ENCODE results near the gene GLB1L2. TPM values are rescaled to one million over a fixed set of nuclear protein-coding genes. Genes with fewer than 3 reads are reported as not detected.

GLB1L2 gene
- total and polyA plus RNA-seq, 2 of the 4 experiments (the other 2 are of a cell fraction) = under 0.01 to 0.26 TPM

DNA sequence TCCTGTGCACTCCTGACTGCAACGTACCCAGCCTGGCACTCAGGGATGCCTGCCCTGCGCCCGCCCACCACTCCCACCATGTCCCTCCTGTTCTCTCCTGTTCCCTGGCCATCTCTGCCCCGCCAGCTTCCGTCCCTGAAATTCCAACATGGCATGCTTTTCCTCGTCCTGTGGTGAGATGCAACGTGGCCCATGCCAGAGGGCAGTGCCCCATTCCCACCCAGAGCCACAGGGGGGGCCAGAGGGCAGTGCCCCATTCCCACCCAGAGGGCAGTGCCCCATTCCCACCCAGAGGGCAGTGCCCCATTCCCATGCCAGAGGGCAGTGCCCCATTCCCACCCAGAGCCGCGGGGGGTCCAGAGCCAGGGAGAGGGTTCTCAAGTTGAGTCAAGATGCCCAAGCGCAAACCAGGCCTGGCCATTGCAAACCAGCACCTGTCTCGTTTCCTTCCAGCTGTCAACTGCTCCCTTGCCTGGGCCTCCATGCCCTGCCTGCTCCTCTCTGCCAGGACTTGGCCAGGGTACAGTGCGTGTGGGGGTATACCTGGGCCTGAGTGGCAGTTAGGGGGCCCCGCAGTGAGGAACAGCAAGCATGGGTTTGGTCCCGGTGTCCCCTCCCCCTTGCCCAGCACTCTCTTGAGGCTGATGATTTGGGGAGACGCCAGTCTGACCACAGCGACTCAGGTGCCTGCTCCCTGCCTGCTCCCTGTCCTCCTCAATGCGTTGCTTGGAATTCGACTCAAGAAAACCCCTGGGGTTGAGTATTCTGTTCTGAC, 65.7 kb downstream of the GLB1L2 start:
- no peak overlapping the region for H3K4me3 ChIP-seq (ENCODE audit: insufficient read depth, low read depth, low read length)
- no peak overlapping the region for H2BK20ac ChIP-seq (ENCODE audit: low read depth, low read length)
- ChIA-PET POLR2A (ENCODE audit: unreplicated experiment) (no interaction called here), CTCF (no interaction called here)
- no peaks in the 10 kb centered on the region for H4K20me1 ChIP-seq (ENCODE audit: insufficient read depth, low read length)
- H3K23ac ChIP-seq (ENCODE audit: low read depth, low read length) = no peak overlapping the region
- intact Hi-C loops (cut with micrococcal nuclease) = no loop called here
- TF ChIP-seq FOS (IDR thresholded peaks at IDR 0.05; ENCODE audit: low read depth, low read length) (no peak), RFX5 (IDR thresholded peaks at IDR 0.05; ENCODE audit: low read depth, low read length) (no peak), CEBPB (IDR thresholded peaks at IDR 0.05; ENCODE audit: low read depth, low read length) (no peak), SMC3 (IDR thresholded peaks at IDR 0.05; ENCODE audit: low read depth, low read length) (no peak), CHD1 (IDR thresholded peaks at IDR 0.05; ENCODE audit: low read depth, low read length) (no peak), MXI1 (IDR thresholded peaks at IDR 0.05; ENCODE audit: borderline replicate concordance, low read depth, low read length) (no peak), MAZ (IDR thresholded peaks at IDR 0.05; ENCODE audit: borderline replicate concordance, low read depth, low read length) (no peak), RAD21 (IDR thresholded peaks at IDR 0.05; ENCODE audit: low read length) (no peak), POLR2A (IDR thresholded peaks at IDR 0.05; ENCODE audit: low read depth, low read length) (no peak), MAFK (IDR thresholded peaks at IDR 0.05; ENCODE audit: low read depth, low read length) (no peak), BHLHE40 (IDR thresholded peaks at IDR 0.05; ENCODE audit: low read depth, low read length) (no peak), NFE2L2 (IDR thresholded peaks at IDR 0.05; ENCODE audit: low read depth, low read length) (no peak), RCOR1 (IDR thresholded peaks at IDR 0.05; ENCODE audit: insufficient replicate concordance, low read length) (no peak)
- TF ChIP-seq, protein P1, sequence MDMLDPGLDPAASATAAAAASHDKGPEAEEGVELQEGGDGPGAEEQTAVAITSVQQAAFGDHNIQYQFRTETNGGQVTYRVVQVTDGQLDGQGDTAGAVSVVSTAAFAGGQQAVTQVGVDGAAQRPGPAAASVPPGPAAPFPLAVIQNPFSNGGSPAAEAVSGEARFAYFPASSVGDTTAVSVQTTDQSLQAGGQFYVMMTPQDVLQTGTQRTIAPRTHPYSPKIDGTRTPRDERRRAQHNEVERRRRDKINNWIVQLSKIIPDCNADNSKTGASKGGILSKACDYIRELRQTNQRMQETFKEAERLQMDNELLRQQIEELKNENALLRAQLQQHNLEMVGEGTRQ (IDR thresholded peaks at IDR 0.05; ENCODE audit: low read depth, low read length) = no peak
- TF ChIP-seq, protein P2, sequence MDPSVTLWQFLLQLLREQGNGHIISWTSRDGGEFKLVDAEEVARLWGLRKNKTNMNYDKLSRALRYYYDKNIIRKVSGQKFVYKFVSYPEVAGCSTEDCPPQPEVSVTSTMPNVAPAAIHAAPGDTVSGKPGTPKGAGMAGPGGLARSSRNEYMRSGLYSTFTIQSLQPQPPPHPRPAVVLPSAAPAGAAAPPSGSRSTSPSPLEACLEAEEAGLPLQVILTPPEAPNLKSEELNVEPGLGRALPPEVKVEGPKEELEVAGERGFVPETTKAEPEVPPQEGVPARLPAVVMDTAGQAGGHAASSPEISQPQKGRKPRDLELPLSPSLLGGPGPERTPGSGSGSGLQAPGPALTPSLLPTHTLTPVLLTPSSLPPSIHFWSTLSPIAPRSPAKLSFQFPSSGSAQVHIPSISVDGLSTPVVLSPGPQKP (IDR thresholded peaks at IDR 0.05; ENCODE audit: borderline replicate concordance, low read depth, low read length) = no peak
- TF ChIP-seq, protein P3, sequence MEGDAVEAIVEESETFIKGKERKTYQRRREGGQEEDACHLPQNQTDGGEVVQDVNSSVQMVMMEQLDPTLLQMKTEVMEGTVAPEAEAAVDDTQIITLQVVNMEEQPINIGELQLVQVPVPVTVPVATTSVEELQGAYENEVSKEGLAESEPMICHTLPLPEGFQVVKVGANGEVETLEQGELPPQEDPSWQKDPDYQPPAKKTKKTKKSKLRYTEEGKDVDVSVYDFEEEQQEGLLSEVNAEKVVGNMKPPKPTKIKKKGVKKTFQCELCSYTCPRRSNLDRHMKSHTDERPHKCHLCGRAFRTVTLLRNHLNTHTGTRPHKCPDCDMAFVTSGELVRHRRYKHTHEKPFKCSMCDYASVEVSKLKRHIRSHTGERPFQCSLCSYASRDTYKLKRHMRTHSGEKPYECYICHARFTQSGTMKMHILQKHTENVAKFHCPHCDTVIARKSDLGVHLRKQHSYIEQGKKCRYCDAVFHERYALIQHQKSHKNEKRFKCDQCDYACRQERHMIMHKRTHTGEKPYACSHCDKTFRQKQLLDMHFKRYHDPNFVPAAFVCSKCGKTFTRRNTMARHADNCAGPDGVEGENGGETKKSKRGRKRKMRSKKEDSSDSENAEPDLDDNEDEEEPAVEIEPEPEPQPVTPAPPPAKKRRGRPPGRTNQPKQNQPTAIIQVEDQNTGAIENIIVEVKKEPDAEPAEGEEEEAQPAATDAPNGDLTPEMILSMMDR (conservative IDR thresholded peaks at IDR 0.05; ENCODE audit: low read depth, low read length) = no peak
- no peaks in the 10 kb centered on the region for H3K27me3 ChIP-seq (ENCODE audit: control insufficient read depth, insufficient read depth, low read length)
- H2BK120ac ChIP-seq (ENCODE audit: low read depth, low read length) = no peak overlapping the region
- H3K14ac ChIP-seq (replicated peaks; ENCODE audit: low read depth, low read length) = no peak overlapping the region
- no peak overlapping the region for H2AK5ac ChIP-seq (ENCODE audit: low read depth, low read length)
- ATAC-seq (ENCODE audit: low read depth) (no peak), DNase-seq (no peak)
- H4K5ac ChIP-seq (ENCODE audit: low read depth, low read length) = no peak overlapping the region
- dilution Hi-C loops (cut with HindIII; ENCODE audit: low sequenced_read_pairs, unreplicated experiment) = no loop called here
- H3K4me1 ChIP-seq (ENCODE audit: control insufficient read depth, insufficient read depth, low read length) = no peaks in the 10 kb centered on the region
- H2BK15ac ChIP-seq (ENCODE audit: low read depth, low read length) = no peak overlapping the region
- no peak overlapping the region for H3K18ac ChIP-seq (ENCODE audit: low read depth, low read length)
- no peak overlapping the region for H3K56ac ChIP-seq (ENCODE audit: extremely low read depth, insufficient read depth, low read length)
- no peaks in the 10 kb centered on the region for H3K9me1 ChIP-seq (ENCODE audit: insufficient read depth, low read length)
- no peak overlapping the region for H3K27ac ChIP-seq (ENCODE audit: insufficient read depth, low read length)
- no peak overlapping the region for H2BK5ac ChIP-seq (ENCODE audit: low read depth, low read length, poor library complexity, severe bottlenecking)
- H3K4ac ChIP-seq (ENCODE audit: low read depth, low read length) = no peak overlapping the region
- no peak overlapping the region for H3K4me2 ChIP-seq (ENCODE audit: low read depth, low read length)
- H3K9me3 ChIP-seq (ENCODE audit: control insufficient read depth, insufficient read depth, low read length) = peaks cover 48% of the 10 kb centered on the region
- H3K79me1 ChIP-seq (ENCODE audit: low read depth in 1 of 2, low read length in 2 of 2) = no peaks in the 10 kb centered on the region
- H4K91ac ChIP-seq (ENCODE audit: insufficient read depth, low read depth, low read length) = no peak overlapping the region
- no peak overlapping the region for H2AFZ ChIP-seq (replicated peaks; ENCODE audit: low read length, poor library complexity)
- no peaks in the 10 kb centered on the region for H3K36me3 ChIP-seq (ENCODE audit: control insufficient read depth, insufficient read depth, low read length)
- H2AK9ac ChIP-seq (replicated peaks; ENCODE audit: low read depth, low read length, poor library complexity) = peak overlapping the region; percentile 55
- 63% methylated on average over 11 of the region's 18 CpGs; no CpG with 5 or more reads in 1 of the 2 experiments for WGBS, 2 experiments (ENCODE audit: extremely low coverage in 2 of 2, insufficient read length in 1 of 2)
- in situ Hi-C loops (cut with MboI; ENCODE audit: low sequenced_read_pairs) = no loop called here
- H3K9ac ChIP-seq (ENCODE audit: low read depth, low read length) = no peak overlapping the region
- no TSS peak for BruUV-seq (replicated peaks)
- no peak overlapping the region for H4K8ac ChIP-seq (ENCODE audit: low read depth in 2 of 2, low read length in 2 of 2)
